NCI-H2227 (cell line): ENCODE measurements around the gene CRYL1.

Experiments used
- DNase-seq: peaks from one replicate; lab custom pipeline; 2025; ENCODE audit not compliant: unreplicated experiment; lab: John Stamatoyannopoulos, UW

Gene CRYL1

GRCh38 chr13:20495087-20496023 is 30.3 kb downstream of the CRYL1 start:
- DNase-seq = peak; percentile 47

- DNase-seq = no peak
Measured at GRCh38 chr13:20494656-20495055, 31.0 kb downstream of the CRYL1 start.

- DNase-seq = no peak
Measured at GRCh38 chr13:20492641-20493040, 33.0 kb downstream of the CRYL1 start.

GRCh38 chr13:20491926-20492435 is 33.7 kb downstream of the CRYL1 start:
- no peak for DNase-seq

GRCh38 chr13:20489185-20489820 is 36.4 kb downstream of the CRYL1 start:
- DNase-seq = no peak

GRCh38 chr13:20487927-20488326 is 37.7 kb downstream of the CRYL1 start:
- DNase-seq = no peak

GRCh38 chr13:20482787-20483186 is 42.9 kb downstream of the CRYL1 start:
- DNase-seq = no peak

- DNase-seq = no peak
Measured at GRCh38 chr13:20482275-20482761, 43.3 kb downstream of the CRYL1 start.

- DNase-seq = no peak
Measured at GRCh38 chr13:20477394-20477793, 48.3 kb downstream of the CRYL1 start.

- DNase-seq = no peak
Measured at GRCh38 chr13:20475927-20476691, 49.5 kb downstream of the CRYL1 start.

- DNase-seq = no peak
Measured at GRCh38 chr13:20474515-20474914, 51.1 kb downstream of the CRYL1 start.

- DNase-seq = no peak
Measured at GRCh38 chr13:20473888-20474287, 51.8 kb downstream of the CRYL1 start.

GRCh38 chr13:20473139-20473538 is 52.5 kb downstream of the CRYL1 start:
- no peak for DNase-seq

GRCh38 chr13:20472531-20472930 is 53.1 kb downstream of the CRYL1 start:
- DNase-seq = no peak

GRCh38 chr13:20470136-20470535 is 55.5 kb downstream of the CRYL1 start:
- DNase-seq = no peak

GRCh38 chr13:20466371-20466770 is 59.3 kb downstream of the CRYL1 start:
- no peak for DNase-seq

GRCh38 chr13:20465218-20465879 is 60.3 kb downstream of the CRYL1 start:
- DNase-seq = no peak

- DNase-seq = no peak
Measured at GRCh38 chr13:20462921-20463320, 62.7 kb downstream of the CRYL1 start.

GRCh38 chr13:20462533-20462915 is 63.1 kb downstream of the CRYL1 start:
- no peak for DNase-seq

- DNase-seq = no peak
Measured at GRCh38 chr13:20461860-20462532, 63.7 kb downstream of the CRYL1 start.
